ENCODE measurements around the gene SERPINB2.
"Not testable (repeated sequence)": the region's sequence is repeated elsewhere in the genome, so short reads cannot be mapped to it uniquely, and the experiment has no call there.

SERPINB2 gene

GRCh38 chr18:63940008-63940407 is 52.5 kb downstream of the SERPINB2 start:
- TF ChIP-seq CTCF (IDR thresholded peaks at IDR 0.05; ENCODE audit: insufficient read depth, low read depth, low read length, missing control alignments): no peak
- DNase-seq (ENCODE audit: low read depth): no peak
- H3K4me3 ChIP-seq (ENCODE audit: low read length): no peak overlapping the region

- DNase-seq (ENCODE audit: low read depth); H3K4me3 ChIP-seq (ENCODE audit: low read length): not testable (repeated sequence)
These were observed 53.1 kb downstream of the SERPINB2 start for GRCh38 chr18:63940543-63941050.

- no peak for DNase-seq (ENCODE audit: low read depth)
- no peak overlapping the region for H3K4me3 ChIP-seq (ENCODE audit: low read length)
- TF ChIP-seq CTCF (IDR thresholded peaks at IDR 0.05; ENCODE audit: insufficient read depth, low read depth, low read length, missing control alignments): no peak
These were observed 59.7 kb downstream of the SERPINB2 start for GRCh38 chr18:63947051-63947790.

- peak; percentile 72 for DNase-seq (ENCODE audit: low read depth)
- TF ChIP-seq CTCF (IDR thresholded peaks at IDR 0.05; ENCODE audit: insufficient read depth, low read depth, low read length, missing control alignments): peak; percentile 41
- peak within 1 kb of the TSS; percentile 44 for H3K4me3 ChIP-seq (ENCODE audit: low read length)
These were observed 61.7 kb downstream of the SERPINB2 start, which contains the start of gene HMSD for GRCh38 chr18:63949068-63949737. TSS of gene HMSD (plus strand) at chr18:63949301. CDS start at chr18:63953456, 4,155 bp downstream.

- peak; percentile 40 for DNase-seq (ENCODE audit: low read depth)
- TF ChIP-seq CTCF (IDR thresholded peaks at IDR 0.05; ENCODE audit: insufficient read depth, low read depth, low read length, missing control alignments): peak; percentile 13
- no peak overlapping the region for H3K4me3 ChIP-seq (ENCODE audit: low read length)
These were observed 63.8 kb downstream of the SERPINB2 start for GRCh38 chr18:63951302-63951705.
